T-helper 1 cell treated with Interleukin-12 subunit alpha and Interleukin-12 subunit beta and Interleukin-4 antibody, amounts not matched to agents 30 ng/mL and 1 ng/mL, for 36 hours (primary cell): ENCODE results near the gene NCOA7. TPM values are rescaled to one million over a fixed set of nuclear protein-coding genes. Genes with fewer than 3 reads are reported as not detected.

Experiments used
- intact Hi-C: fragments of 100-400 bp; cut with micrococcal nuclease; formaldehyde crosslinking; loops from one replicate; pipeline ENCODE4 v1.15.1; 2024
- total RNA-seq: library from RNA; stranded (reverse); gene quantifications from 2 replicates; pipeline ENCODE4 v1.2.3, GENCODE V29; 2022

NCOA7 gene
- total RNA-seq, 1 donor from 2014 or later, result 51.3 TPM

- intact Hi-C loops, result loop anchor here (1.0 to 2.0 kb wide), 3 partner anchors 68 to 116 kb away; partner anchors contain the start of genes HINT3 and NCOA7
Observed at GRCh38 chr6:125858427-125859320, 67.9 kb downstream of the NCOA7 start.

DNA sequence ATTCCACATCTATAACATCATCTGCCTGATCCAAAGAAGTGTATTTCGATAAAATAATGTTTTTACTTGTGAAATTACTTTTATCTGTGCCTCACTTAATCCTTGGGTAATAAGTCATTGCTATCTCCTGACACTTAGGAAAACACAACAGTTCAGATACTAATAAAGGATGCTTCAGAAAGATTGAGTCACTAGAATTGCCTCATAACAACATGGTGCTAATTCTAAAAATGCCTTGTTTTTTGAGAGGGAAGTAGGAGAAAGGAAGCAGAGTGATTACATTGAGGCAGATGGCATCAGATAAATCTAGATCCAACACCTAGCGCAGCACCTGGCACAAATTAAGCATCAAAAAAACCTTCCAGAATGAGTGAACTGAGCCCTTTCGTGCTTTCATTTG is 69.0 kb downstream of the NCOA7 start:
- intact Hi-C loops, result loop anchor here (2.0 kb wide), 1 partner anchor 69 kb away; the partner anchor contains the start of gene NCOA7

DNA sequence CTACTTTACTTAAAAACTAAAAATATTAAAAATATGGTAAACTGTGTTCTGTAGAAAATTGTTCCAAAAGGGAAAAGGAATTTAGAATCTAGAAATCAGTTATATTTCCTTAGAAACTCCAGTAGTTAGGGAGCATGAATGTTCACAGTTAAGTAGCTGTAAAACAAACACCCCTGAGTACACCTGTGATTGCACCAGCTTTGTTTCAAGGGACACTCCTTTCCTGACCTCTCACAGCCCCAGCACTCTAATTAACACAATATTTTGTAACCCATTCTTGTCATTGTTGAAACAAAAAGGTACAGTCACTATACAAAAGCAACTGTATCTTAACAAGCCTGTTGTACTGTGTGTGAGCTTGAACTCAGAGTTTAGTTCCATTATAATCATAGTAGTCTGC is 72.3 kb downstream of the NCOA7 start:
- intact Hi-C loops, result no loop called here

DNA sequence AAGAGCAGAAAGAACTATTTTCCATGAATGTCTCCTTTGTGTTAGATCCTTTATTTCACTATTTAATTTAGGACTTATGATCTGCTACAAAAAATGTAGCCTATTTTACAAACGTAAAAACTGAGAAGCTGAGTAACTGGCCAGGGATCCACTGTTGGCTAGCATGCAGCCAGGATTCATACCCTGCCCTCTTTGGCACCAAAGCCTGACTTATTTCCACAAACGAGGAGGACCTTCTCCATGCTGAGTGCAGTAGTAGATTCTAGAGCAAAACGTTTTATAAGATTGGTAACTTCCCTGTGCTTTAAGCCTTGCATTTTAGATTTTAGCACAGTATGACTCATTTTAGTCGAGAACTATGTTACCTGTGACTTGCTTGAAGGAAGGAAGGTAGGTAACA is 74.3 kb downstream of the NCOA7 start:
- intact Hi-C loops, result no loop called here

DNA sequence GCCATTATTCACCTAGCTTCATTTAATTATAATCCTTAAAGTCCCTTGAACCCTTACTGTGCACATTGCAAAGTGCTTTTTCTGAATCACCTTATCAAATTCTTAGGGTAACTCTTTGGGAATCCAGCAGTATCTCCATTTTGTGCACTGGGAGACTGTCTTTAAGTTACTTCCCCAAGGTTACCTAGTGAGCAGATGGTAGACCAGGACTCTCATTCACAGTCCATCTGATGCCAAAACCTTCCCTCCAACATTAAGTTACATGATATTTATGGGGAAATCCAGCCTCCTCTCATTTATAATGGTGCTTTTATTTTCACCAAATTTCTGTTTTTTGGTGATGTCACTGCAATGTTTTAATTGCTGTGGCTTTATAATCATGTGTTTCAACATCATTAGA is 75.7 kb downstream of the NCOA7 start:
- intact Hi-C loops, result no loop called here

DNA sequence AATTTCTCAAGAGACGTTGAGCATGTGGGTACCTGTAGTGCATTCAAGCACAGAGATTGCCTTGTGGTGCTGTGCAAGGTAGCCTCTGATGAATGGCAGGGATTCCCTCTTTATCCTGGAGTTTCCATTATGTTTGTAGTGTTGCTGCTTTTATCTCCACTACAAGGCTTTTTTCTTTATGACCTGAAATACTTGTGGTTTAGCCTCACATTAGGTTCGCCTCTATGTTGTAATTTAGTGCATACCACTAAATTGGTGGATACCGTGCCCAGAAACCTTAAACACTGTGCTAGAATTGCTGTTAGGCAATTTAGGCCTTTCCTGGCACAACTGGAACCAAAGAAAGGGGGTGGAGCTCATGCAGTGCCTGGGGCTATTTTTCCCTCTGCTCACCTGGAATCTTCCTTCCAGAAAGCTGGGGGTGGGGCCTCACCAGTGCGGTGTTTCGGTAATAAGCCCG is 76.8 kb downstream of the NCOA7 start:
- intact Hi-C loops, result no loop called here

- intact Hi-C loops, result loop anchor here (2.0 kb wide), 1 partner anchor 13 kb away; no protein-coding TSS in a partner anchor
Observed at GRCh38 chr6:125868252-125868651, 77.5 kb downstream of the NCOA7 start.

DNA sequence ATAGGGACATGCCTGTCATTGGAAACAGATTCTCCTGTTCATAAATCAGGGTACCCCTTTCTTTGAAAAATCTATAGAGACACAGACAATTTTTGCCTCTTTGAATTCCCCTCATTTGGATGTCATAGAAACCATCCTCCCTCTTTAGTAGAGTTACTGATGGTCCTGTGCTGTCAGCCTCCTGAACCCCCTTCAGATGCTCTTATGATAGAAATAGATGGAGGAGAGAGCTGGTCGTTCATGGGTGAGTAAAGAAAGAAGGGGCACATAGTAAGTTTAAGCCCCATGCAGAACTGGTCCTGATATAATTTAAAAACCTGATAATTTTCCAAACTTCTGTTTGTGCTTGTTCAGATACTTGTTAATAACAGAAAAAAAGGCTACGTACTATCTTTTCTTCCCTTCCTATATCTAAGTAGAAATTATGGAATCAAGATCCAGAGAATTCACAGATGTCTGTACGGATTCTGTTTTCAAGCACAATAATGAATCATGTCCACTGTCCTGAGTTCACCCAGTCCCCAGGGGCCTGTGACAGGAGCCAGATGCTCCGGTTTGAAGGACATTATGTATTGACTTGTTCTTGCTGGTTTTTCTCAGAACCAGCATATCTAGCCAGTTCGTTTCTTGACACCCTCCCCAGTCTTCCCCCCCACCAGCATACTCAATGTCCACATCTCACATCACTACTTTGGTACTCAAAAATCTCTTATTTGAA is 78.1 kb downstream of the NCOA7 start:
- intact Hi-C loops, result loop anchor here (2.0 kb wide), 1 partner anchor 14 kb away; no protein-coding TSS in a partner anchor

DNA sequence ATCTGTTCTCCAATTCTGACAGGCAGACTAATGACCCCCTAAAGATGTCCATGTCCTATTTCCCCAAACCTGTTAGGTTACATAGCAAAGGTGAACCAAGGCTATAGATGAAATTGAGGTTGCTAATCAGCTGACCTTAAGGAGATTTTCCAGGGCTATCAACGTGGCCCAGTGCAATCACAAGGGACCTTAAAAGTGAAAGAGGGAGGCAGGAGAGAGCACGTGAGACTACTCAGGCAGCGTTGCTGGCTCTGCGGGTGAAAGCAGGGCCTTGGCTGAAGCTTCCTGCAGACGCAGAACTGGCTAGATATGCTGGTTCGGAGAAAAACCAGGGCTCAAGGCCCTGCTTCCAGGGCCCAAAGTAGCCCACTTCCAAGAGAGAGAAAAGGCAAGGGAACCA is 78.7 kb downstream of the NCOA7 start:
- intact Hi-C loops, result loop anchor here (2.0 kb wide), 1 partner anchor 15 kb away; no protein-coding TSS in a partner anchor

- intact Hi-C loops, result no loop called here
Observed at GRCh38 chr6:125871365-125871764, 80.6 kb downstream of the NCOA7 start.

DNA sequence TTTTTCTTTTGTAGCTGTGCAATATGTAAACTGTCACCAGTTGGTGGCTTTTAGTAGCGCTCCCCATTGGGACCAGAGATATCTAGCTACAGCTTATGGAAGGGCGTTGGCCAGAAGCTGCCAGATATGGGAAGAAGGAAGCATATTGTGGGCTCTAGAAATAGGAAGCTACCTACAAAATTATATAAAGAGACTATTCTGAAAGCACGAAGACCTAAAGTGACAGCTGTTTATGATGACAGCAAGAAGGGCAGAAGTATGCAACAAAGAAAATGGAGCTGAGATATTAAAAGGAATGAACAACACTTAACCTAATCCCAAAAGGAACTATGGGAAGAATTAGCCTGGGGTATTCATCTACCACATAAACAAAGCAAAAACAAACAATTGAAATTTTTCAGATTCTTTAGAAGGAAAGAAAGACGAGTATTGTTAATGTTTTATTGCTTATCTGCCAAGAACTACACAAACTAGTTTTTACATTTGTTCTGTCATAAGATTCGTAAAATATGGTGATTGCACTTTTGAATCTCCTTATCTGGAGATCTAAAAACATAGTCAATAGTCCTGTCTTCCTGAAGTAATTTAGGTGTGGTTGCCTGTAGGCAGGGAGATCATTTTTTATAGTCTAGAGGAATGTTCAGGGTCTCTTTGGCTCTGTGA is 81.6 kb downstream of the NCOA7 start:
- intact Hi-C loops, result no loop called here

DNA sequence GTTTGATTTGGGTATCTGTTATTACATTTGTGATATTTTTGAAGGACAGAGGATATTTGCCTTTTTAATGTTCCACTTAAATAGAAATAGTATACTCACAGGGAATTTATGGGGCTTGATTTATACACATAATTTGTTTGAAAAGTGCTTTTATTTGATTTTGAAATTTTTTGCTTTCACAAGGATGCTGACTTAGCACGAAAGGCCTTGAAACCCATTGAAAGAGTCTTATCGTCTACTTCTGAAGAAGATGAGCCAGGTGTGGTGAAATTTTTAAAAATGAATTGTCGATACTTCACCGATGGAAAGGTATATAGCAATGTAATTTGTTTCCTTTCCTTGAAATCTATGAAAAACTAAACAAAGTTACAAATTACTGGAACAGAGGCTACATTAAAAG is 91.5 kb downstream of the NCOA7 start:
- intact Hi-C loops, result no loop called here

- intact Hi-C loops, result no loop called here
Observed at GRCh38 chr6:125884634-125885371, 94.0 kb downstream of the NCOA7 start.

- intact Hi-C loops, result no loop called here
Observed at GRCh38 chr6:125886021-125886420, 95.3 kb downstream of the NCOA7 start.

DNA sequence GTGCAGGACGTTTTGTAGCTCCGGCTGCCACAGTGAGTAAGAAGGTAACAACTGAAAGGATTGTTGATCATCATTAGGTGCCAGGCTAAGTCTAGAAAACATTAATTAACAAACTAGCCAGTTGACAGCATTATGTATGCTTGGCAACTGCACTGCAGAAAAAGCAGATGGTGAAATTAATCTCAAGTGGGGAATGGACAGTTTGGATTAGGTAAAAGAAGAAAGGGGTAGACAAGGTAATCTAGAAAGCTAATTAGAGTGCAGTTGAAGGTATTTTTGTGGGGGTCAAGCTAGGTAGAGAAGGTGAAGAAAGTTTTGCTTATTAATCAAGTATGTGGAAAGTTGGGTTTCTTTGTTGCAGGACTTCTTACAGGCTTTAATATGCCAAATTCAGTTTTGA is 96.2 kb downstream of the NCOA7 start:
- intact Hi-C loops, result no loop called here

DNA sequence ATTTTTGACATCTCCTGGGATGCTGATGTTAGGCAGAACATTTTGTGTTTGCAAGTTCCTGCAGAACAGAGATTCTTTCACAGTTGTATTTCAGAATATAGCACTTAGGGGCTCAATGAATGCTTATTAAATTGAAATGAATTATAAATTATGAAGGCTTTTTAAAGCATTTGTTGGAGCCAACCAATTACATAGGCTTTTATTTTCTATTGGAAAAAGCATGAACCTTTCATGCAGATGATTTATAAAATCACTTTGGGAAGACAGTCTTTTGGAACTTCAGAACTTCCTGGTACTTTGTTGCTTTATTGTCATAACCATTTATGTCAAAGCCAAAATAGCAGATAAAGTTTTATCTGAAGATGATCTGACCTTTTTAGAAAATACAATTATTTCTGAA is 96.6 kb downstream of the NCOA7 start:
- intact Hi-C loops, result no loop called here

GRCh38 chr6:125888989-125889656 is 98.4 kb downstream of the NCOA7 start:
- intact Hi-C loops, result loop anchor here (1.0 to 2.0 kb wide), 4 partner anchors 30 to 98 kb away; partner anchors contain the start of genes HINT3 and NCOA7

GRCh38 chr6:125899726-125900182 is 109.0 kb downstream of the NCOA7 start:
- intact Hi-C loops, result no loop called here

- intact Hi-C loops, result loop anchor here (1.0 kb wide), 1 partner anchor 51 kb away; the partner anchor contains the start of gene HINT3
Observed at GRCh38 chr6:125904871-125905270, 114.1 kb downstream of the NCOA7 start.
